NK-92 (cell line): ENCODE measurements around the gene TRMT61A.

Experiments
- DNase-seq: peaks from one replicate; lab custom pipeline; 2025; ENCODE audit not compliant: unreplicated experiment; lab: John Stamatoyannopoulos, UW

TRMT61A gene

GRCh38 chr14:103545915-103546651, 17.1 kb downstream of the TRMT61A start:
- DNase-seq = no peak

GRCh38 chr14:103546652-103547454, 17.9 kb downstream of the TRMT61A start:
- DNase-seq = no peak

- DNase-seq = no peak
Measured at GRCh38 chr14:103547455-103547940, 18.5 kb downstream of the TRMT61A start.

- DNase-seq = no peak
Measured at GRCh38 chr14:103547941-103548462, 19.0 kb downstream of the TRMT61A start.

GRCh38 chr14:103548463-103549351, 19.7 kb downstream of the TRMT61A start:
- DNase-seq = no peak

- no peak for DNase-seq
Measured at GRCh38 chr14:103549361-103550311, 20.6 kb downstream of the TRMT61A start.

GRCh38 chr14:103550451-103551337, 21.7 kb downstream of the TRMT61A start:
- no peak for DNase-seq

- no peak for DNase-seq
Measured at GRCh38 chr14:103551338-103551762, 22.4 kb downstream of the TRMT61A start.

GRCh38 chr14:103552011-103552845, 23.2 kb downstream of the TRMT61A start:
- no peak for DNase-seq

- DNase-seq = no peak
Measured at GRCh38 chr14:103552846-103553210, 23.8 kb downstream of the TRMT61A start.

- no peak for DNase-seq
Measured at GRCh38 chr14:103555559-103556337, 26.8 kb downstream of the TRMT61A start.

- DNase-seq = no peak
Measured at GRCh38 chr14:103556946-103557758, 28.2 kb downstream of the TRMT61A start.

- no peak for DNase-seq
Measured at GRCh38 chr14:103558071-103558882, 29.3 kb downstream of the TRMT61A start.

GRCh38 chr14:103559766-103560165, 30.8 kb downstream of the TRMT61A start:
- DNase-seq = no peak

GRCh38 chr14:103560691-103561090, 31.7 kb downstream of the TRMT61A start:
- no peak for DNase-seq
